A204.1 (cell line): ENCODE measurements around the gene PHC2.

ENCODE experiments used
- FAIRE-seq: peaks from 2 replicates; lab custom pipeline; 2012; peaks lifted over from hg19 to GRCh38; lab: Jason Lieb, UNC

Gene PHC2

DNA sequence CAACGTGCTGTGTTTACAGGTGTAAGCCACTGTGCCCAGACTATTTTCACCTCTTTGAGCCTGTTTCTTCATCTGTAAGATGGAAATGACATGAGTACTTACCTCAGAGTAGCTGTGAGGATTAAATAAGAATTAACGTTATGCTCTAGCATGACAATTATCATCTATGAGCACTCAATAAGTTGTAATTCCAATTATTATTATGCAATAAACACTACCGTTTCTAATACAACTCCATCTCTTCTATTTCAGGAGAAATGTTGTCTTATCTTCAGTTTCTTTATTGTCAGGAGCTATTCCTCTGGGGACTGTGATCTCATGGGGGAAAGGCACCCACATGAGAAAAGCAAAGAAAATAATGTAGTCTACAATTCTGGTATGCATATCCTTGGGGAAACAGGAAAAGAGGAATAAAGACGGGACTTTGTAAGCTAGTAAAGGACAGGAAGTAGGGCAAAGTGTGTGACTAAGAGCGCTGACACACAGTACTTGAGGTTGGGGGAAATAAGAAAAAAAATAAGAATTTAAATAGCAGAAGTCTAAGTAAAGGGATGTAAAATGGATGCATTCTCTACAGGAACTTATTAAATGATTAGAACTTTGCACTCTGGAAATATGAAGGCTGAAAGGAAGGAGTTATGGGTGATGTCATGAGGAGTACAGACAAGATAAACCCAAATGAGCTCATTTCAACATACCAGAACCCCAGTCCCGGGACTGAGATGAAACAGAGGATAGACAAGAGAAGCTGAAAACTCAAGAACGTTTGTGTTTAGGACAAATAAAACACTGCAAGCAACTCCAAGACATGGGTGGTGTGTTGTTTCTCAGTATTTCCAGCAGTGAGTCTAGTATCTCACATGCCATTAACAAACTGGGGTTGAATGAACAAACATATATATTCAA, 9.8 kb downstream of the PHC2 start:
- FAIRE-seq: no peak

DNA sequence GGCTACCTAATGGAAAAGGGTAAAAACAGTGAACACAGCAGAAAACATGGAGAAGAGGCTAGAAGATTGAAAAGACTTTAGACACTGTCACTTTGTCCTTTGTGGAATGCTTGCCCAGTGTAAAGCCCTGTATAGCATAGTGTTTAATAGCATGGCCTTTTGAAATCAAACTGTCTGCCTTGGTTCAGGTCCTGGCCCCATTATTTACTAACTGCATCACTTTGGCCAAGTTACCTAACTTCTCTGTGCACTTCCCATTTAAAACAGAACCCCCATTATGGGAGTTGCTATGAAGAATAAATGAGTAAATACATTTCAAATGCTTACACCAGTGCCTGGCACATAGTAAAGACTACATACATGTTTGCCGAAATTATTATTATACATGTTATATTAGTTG, 12.1 kb downstream of the PHC2 start:
- no peak for FAIRE-seq

DNA sequence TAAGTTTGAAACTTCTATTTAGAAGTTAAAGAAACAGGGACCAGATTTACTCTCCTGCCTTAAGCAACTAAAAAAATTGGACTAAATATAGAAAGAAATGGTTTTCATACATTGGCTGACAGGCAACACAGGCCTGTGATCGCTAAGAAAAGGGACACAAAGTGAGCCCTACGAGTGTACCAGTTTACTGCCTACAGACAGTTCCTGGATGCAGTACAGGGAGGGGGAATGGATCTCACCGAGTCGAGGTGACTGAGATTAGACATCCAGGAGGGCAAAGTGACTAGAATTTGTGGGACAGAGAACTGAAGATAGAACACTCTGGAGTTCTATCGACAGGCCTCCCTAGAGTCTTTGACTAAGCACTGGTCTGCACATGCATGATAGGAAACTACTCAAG, 16.0 kb downstream of the PHC2 start:
- FAIRE-seq: no peak

DNA sequence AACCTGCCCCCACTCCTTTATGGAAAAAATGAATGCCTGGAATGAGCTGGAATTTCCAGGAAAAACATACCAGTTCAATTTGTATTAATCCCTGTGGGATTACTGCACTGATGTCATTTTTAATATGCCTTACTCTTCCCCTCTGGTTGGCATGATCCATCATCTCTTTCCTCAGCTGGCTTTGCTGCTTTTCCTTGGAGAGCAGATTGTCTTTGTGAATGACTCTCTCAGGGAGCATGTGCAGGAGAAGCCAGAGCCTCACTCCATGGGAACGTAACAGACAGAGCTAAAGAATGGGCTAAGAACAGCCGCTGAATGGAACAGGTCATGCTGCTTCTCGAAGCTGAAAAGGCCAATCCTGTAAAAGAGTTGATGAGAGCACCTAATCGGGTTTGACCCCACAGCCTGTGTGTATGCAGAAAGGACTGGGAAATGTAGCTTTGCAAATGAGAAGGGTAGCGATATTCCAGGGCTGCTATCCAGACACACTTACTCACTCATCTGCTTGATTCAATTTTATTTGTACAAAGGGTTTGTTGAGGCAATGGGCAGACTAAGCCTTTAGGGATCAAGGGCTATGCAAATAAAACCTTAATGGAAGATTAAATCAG, 20.7 kb downstream of the PHC2 start:
- no peak for FAIRE-seq

DNA sequence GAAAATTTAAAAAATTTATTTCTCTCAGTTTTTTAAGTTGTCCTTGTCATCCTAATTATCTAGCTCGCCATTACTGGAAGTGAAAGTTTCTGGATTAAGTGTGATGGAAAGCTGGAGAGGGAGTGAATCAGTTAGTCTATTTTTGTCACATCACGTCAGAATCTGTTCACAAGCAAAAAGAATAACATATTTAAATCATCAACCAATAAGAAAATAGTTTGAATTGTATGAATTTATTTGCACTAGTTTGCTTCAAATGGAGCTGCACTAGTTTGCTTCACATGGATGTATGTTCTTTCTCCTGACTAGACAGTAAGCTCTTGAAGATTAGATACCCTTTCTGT, 22.8 kb downstream of the PHC2 start:
- FAIRE-seq: no peak

DNA sequence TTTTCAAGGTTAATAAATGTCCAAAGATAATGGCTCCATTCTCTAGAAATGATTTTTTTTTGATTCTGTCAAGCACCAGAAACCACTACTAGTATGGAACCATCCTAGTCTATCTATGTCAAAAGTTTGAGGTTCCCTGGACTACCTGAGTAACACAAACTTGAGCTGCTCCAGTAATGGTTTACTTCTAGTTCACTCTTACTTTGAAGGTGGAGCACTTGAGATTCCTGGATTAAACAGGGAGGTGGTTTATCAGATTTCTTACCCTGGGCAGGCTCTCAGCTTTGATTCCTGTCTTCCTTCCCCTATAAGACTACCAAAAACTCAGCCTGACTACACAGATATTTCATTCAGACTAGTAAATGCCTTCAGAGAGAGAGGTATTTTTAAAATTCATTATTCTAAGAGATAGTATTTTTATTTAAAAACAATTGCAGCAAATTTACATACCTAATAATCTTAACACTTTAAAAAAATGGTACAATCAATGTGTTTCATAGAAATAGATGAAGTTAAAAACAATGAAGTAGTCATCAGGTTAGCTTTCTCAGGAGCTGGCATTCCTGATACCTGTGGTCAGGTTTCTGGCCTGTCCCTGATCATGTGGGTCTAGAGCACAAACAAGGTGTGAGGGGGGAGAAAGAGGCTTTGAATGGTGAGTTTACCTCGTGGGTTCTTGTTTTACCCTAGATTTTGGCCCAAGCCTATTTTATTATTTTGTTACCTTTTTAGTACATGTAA, 23.4 kb downstream of the PHC2 start:
- FAIRE-seq: no peak

DNA sequence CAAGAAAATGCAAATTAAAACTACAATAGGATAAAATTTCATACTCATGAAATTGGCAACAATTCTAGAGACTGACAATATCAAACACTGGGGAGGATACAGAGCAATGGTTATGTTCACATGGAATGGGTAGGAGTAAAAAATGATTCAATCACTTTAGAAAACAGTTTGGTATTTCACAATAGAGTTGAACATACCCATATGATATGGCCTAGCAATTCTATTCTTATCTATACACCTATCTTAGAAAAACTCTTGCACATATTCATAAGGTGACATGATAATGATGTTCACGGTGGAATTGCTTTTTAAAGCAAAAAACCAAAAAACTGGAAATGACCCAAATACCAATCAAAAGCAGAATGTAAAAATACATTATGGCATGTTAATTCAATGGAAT, 28.7 kb downstream of the PHC2 start:
- no peak for FAIRE-seq

DNA sequence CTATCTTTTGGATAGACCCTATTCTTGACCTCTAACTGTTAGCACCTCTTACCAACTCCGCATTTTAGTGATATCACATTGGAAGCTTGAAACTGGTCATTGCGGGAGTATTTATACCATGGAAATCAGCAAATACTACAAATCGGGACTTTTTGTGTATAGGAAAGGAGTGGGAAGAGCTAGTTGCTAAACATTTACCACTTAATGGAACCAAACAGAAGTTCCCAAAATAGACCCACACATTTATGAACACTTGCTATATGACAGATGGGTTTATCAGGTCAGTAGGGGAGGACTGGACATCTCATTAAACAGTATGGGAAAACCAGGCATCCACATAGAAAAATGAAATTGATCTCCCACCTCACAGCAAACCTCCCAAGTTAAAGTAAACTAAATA, 29.4 kb downstream of the PHC2 start:
- no peak for FAIRE-seq

DNA sequence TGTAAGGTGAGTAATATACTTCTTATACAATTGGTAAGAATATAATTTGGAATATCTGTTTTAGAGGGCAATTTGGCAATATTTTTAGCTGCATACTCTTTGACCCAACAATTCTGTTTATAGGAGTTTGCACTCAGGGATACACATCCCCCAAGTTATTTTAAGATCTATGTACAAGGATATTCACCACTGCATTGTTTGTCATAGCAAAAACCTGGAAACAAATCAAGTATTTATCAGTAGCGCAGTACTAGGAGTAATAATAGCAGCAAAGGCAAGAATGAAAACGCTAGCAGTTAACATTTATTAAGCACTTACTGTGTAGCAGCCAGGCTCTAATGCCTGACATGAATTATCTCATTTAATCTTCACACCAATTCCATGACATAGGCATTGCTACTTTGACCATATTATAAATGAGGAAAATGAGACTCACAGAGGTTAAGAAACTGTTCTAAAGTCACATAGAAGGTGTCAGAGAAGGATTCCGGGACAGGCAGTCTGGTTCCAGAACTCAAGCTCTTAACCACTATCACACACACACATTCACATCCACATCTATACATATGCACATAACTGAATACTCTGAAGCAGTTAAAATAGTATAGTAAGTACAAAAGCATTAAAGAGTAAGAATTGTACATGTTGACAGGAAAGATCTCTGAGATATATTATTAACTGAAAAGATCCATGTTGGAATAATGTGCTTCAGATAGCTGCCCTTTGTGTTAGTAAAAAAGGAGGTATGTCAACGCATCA, 30.6 kb downstream of the PHC2 start:
- no peak for FAIRE-seq

DNA sequence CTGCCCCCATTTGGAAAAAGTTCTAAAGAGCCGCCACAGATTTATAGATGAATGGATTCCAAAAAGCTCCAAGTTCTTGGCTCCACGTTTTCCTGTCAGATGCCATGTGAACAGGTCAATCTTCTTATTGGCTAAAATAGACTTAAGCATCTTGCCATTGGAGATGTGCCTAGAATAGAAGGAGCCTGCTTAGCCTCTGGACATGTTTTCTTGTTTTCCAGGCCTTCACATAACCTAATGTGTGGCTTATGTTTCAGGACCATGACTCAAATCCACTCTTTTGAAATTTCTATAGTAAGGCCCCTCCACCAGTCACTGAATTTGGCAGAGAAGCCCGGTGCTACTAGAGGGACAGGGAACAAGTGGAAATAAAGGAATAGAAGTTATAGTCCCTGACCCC, 31.5 kb downstream of the PHC2 start:
- FAIRE-seq: no peak

DNA sequence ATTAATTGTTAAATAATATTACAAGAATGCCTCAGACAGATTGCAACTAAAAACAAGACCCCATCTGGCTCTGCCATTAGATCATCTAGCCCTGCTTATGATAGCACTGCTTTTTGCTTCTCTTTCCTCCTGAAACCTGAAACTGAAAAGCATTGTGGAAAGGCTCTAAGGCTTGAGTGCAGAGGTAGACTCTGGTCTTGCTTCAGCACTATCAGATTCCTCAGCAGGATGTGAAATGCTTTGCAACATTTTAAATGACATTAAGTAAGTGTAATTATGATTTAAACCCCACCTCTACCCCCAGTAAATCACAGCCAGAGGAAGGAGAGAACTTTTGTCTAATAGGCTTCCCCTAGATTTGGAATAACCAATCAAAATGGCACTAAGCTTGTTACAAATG, 32.9 kb downstream of the PHC2 start:
- FAIRE-seq: no peak

DNA sequence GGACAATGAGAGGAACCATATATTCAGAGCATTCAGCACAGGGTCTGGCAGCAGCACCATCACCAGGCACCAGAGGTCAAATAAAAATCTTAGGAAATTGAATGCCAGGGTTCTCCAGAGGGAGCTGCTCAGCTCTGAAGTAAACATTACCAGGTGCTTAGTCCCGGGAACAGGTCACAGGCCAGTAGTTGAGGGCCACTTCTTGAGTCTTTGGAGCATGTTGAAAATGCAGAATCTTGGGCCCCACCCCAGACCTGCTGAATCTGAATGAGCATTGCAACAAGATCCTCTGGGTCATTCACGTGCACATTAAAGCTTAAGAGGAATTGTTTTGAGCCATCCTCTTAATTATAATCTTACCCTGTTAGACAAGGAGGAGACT, 33.8 kb downstream of the PHC2 start:
- FAIRE-seq: no peak

DNA sequence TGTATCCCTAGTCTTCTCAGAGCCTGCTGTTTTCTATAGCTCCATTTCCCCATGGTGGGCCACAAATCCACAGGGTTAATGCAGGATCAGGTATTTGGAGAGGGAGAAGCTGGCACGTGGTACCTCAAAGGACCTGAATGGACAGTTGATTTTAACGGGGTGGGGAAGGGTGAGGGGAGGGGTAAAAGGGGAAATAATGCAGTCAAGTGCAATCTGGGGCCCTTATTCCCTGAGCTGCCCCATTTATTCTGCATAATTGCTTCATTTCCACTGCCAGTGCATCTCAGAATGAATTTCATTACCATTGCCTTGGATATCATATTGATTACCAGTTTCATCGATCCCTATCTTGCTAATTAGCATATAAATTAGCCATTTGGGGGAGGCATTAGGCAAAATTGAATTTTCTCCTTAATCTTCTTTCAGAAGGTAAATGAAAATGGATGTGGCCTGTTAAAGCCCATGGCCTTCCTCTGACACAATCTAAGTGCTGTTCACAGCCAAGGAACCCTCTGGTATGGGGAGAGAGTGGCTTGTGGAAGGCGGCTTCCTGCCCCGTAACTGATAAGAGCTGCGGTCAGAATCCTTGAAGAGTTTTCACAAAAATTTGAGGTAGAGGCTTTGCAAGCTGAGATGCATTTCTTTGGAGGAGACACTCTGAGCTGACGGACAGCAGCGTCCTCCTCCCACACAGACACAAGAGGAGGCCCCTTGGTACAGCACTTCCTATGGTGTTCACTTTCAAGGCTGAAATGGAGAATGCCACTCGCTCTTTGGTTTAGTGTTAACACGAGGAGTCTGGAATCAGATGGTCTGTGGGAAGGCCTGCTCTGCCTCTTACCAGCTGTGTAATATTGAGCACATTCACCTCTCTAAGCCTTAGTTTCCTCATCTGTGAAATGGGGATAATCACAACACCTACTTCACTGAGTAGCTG, 34.4 kb downstream of the PHC2 start:
- FAIRE-seq: no peak

DNA sequence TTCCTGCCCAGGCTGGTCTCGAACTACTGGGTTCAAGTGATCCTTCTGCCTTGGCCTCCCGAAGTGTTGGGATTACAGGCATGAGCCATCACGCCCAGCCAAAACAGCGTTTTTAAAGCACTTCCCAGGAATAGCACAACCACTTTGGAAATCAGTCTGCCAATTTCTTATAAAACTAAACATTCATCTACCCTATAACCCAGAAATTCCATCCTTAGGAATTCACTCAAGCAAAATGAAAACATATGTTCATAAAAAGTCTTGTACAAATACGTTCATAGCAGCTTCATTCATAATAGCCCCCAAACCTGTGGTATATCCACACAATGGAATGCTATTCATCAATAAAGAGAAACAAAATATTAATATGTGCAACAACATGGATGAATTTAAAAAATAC, 36.1 kb downstream of the PHC2 start:
- no peak for FAIRE-seq

DNA sequence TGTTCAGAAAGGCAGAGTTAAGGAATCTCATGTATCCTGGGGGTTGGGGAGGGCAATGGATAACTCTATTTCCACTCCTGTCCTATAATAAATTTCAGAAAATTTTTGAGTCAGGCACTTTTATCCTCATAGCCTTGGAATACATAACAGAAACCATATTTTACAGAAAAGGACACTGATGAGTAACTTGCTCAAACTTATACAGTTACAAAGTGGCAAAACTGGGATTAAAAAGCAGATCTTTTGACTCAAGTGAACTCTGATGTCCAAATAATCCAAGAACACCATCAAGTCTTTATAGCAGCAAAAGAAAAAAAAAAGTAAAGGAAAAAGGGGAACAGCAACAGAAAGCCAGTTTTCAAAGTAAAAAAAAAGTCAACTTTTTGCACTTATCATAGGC, 36.9 kb downstream of the PHC2 start:
- no peak for FAIRE-seq

DNA sequence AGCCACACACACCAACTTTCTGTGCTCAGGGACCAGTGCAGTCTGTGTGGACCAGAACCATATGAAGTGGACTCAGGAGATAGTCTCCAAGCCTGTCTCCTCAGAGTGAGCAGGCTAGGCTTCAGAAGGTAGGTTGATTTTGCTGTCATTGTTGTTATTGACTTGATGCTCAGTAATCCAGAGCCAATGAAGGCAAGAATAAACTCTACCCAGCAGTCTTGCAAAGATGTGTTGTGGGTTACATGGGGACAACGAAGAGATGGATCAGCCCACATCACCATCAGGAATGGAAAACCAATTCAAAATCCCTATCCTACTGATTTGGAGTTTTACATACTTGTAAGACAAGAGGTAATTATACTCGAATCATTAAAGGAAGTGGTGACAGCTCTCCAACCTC, 37.4 kb downstream of the PHC2 start:
- FAIRE-seq: no peak

DNA sequence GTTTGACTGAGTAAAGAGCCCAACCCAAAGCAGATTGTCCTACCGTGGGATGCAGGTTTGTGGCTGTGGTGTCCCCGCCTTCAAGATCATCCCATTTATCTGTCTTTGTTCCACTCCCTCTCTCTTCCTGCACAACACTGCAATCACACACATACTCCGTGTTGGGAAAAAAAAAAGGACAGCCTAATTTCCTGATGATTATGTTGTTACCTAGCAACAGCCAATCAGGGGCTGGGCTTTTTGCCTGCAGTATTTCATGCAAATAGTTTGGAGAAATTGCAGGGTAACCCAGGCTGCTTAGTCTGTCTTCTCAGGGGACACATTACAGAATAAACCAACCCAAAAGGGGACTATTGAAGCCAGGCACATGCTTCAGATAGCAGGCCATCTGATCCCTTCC, 38.3 kb downstream of the PHC2 start:
- no peak for FAIRE-seq

DNA sequence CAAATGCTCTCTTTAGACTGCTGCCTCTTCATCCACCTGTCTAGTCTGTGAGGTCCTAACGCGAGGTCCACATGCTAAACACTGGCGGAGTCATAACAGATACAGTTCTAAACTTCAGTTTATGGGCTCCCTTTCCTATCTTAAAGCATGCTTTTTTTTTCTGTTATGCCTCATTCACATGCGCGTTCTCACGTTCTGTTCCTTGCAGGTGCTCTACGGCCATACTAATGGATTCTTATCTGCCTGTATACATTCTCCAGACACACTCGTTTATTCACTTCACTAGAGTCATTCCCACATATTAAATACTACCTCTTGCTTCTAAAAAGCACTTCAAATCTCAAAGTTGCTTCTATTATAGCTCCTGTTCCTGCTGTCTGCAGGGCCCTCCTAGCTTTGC, 38.7 kb downstream of the PHC2 start:
- no peak for FAIRE-seq

DNA sequence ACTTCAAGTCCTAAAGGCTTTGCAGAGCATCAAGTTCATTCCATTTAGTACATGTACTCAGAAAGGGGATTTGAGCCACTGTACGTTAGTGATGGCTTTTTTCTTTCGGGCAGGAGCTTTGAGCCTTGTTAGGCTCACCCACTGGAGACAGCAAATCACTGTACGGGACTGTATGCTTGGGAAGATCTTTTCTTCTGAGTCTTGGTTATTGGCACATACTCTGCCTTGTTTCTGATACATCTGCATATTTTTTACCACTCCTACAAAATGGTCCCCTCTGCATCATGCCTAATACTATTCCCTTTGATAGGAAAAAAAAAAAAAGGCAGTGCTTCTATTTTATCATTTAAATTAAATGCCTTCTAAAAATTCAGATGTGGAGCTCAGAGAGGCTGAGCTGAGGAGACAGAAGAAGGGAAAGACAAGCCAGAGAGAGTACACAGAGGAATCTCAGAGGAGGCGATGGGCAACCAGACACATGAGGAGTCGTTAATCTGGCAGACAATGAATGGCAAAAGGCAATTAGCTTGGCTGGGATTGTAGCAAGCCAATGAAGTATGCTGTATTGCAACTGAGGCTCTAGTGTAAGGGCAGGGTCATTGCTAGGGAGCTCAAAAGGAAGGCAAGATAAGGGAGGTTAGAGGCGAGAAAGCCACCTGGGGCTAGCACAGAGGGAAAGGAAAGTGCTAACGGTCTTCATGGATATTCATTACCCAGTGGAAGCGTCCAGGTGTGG, 39.4 kb downstream of the PHC2 start:
- no peak for FAIRE-seq

DNA sequence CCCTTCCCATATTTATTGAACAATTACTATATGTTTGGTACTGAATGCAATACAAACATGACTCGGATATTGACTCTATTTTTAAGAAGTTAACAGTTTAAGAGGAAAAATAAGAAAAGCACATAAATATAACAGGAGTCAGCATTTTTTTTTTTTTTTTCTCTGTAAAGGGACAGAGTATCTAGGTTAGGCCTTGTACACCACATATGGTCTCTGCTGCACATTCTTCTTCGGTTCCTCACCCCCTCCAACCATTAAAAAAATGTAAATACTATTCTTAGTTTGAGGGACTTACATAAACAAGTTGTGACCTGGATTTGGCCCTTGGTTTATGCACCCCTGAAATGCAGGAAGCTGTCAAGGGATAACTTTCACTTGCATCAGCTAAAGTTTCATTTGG, 40.4 kb downstream of the PHC2 start:
- no peak for FAIRE-seq
